Hepatocyte (in vitro differentiated cells): Measurements from ENCODE around the gene KCNN3.

Experiments used
- EZH2 ChIP-seq: fragments of 200-600 bp; sonication (generic); IDR thresholded peaks from 2 replicates; pipeline ENCODE4 v1.6.1; 2016; ENCODE audit warnings: antibody characterized with exemption, mild to moderate bottlenecking, borderline replicate concordance
- EZH2phosphoT487 ChIP-seq: fragments of 200-600 bp; sonication (generic); IDR thresholded peaks from one replicate; pipeline ENCODE4 v1.6.1; 2018; ENCODE audit warnings: antibody characterized with exemption, mild to moderate bottlenecking, low read depth, moderate library complexity; ENCODE audit not compliant: unreplicated experiment, severe bottlenecking
- TF ChIP-seq, protein P1 (sequence below): fragments of 200-600 bp; sonication (generic); IDR thresholded peaks from 2 replicates; pipeline ENCODE4 v1.5.1; 2016; ENCODE audit warnings: antibody characterized with exemption, mild to moderate bottlenecking; ENCODE audit not compliant: poor library complexity

GRCh38 chr1:154810571-154810970 lies 59.5 kb downstream of the KCNN3 start:
- TF ChIP-seq, protein P1, sequence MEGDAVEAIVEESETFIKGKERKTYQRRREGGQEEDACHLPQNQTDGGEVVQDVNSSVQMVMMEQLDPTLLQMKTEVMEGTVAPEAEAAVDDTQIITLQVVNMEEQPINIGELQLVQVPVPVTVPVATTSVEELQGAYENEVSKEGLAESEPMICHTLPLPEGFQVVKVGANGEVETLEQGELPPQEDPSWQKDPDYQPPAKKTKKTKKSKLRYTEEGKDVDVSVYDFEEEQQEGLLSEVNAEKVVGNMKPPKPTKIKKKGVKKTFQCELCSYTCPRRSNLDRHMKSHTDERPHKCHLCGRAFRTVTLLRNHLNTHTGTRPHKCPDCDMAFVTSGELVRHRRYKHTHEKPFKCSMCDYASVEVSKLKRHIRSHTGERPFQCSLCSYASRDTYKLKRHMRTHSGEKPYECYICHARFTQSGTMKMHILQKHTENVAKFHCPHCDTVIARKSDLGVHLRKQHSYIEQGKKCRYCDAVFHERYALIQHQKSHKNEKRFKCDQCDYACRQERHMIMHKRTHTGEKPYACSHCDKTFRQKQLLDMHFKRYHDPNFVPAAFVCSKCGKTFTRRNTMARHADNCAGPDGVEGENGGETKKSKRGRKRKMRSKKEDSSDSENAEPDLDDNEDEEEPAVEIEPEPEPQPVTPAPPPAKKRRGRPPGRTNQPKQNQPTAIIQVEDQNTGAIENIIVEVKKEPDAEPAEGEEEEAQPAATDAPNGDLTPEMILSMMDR = no peak
- TF ChIP-seq EZH2 (no peak), EZH2phosphoT487 (no peak)
